BLaER1 treated with 17β-estradiol and CSF1 and Interleukin-3, amounts not matched to agents 10 nM and 100 nM (cell line): Measurements from ENCODE around the gene MSANTD1.

Experiments used
- H3K27ac ChIP-seq, 11 experiments: shearing (Covaris generic); formaldehyde crosslinking; 2 replicates each; pipeline ENCODE4 v1.8.1; 2022
- H3K27me3 ChIP-seq, 11 experiments: shearing (Covaris generic); formaldehyde crosslinking; 2 replicates each; pipeline ENCODE4 v1.8.1; 2022
- H3K36me3 ChIP-seq, 11 experiments: shearing (Covaris generic); formaldehyde crosslinking; 2 replicates each; pipeline ENCODE4 v1.8.1; 2022
- H3K4me1 ChIP-seq, 10 experiments: shearing (Covaris generic); formaldehyde crosslinking; 2 replicates each; pipeline ENCODE4 v1.8.1; 2022
- H3K4me2 ChIP-seq, 11 experiments: shearing (Covaris generic); formaldehyde crosslinking; 2 replicates each; pipeline ENCODE4 v1.8.1; 2022
- H3K4me3 ChIP-seq, 10 experiments: shearing (Covaris generic); formaldehyde crosslinking; 2 replicates each; pipeline ENCODE4 v1.8.1; 2022
- H3K9ac ChIP-seq, 11 experiments: shearing (Covaris generic); formaldehyde crosslinking; 2 replicates each; pipeline ENCODE4 v1.8.1; 2022
- H3K9me3 ChIP-seq, 11 experiments: shearing (Covaris generic); formaldehyde crosslinking; replicated peaks in 1 of 11; 2 replicates each; pipeline ENCODE4 v1.8.1; 2022
- H4K20me1 ChIP-seq, 11 experiments: shearing (Covaris generic); formaldehyde crosslinking; 2 replicates each; pipeline ENCODE4 v1.8.1; 2022
- Cebpa-rat ChIP-seq, 11 experiments: shearing (Covaris generic); IDR thresholded peaks; 2 replicates each; pipeline ENCODE4 v1.8.1; 2022

Gene MSANTD1

GRCh38 chr4:3233391-3234071 is 15.4 kb upstream of the MSANTD1 start:
- Histone ChIP-seq H3K4me3 (no peak overlapping the region), H3K4me1 (peaks cover 0 to 35% (median 23%) of the 10 kb centered on the region in 10 experiments; a peak in 19 of 20 replicates), H3K4me2 (no peak overlapping the region), H3K9ac (no peak overlapping the region), H3K9me3 (no peaks in the 10 kb centered on the region), H3K27me3 (no peaks in the 10 kb centered on the region), H3K36me3 (peaks cover 62 to 97% (median 81%) of the 10 kb centered on the region in 11 experiments), H4K20me1 (peaks cover 0 to 80% (median 18%) of the 10 kb centered on the region in 11 experiments; a peak in 14 of 22 replicates), H3K27ac (no peak overlapping the region)
- TF ChIP-seq Cebpa-rat (IDR thresholded peaks at IDR 0.05), result no peak

- no peak overlapping the region for H3K4me3 ChIP-seq
- peaks cover 0 to 44% (median 32%) of the 10 kb centered on the region in 10 experiments; a peak in 19 of 20 replicates for H3K4me1 ChIP-seq
- H3K4me2 ChIP-seq, result no peak overlapping the region
- H3K27me3 ChIP-seq, result no peaks in the 10 kb centered on the region
- TF ChIP-seq Cebpa-rat (IDR thresholded peaks at IDR 0.05), result no peak
- peaks cover 0 to 83% (median 25%) of the 10 kb centered on the region in 11 experiments; a peak in 17 of 22 replicates for H4K20me1 ChIP-seq
- H3K9ac ChIP-seq, result no peak overlapping the region
- no peak overlapping the region for H3K27ac ChIP-seq
- H3K9me3 ChIP-seq, result no peaks in the 10 kb centered on the region
- peaks cover 54 to 96% (median 79%) of the 10 kb centered on the region in 11 experiments for H3K36me3 ChIP-seq
These were observed 14.6 kb upstream of the MSANTD1 start for GRCh38 chr4:3234171-3235029.

- H3K27ac ChIP-seq, result no peak overlapping the region
- H3K9ac ChIP-seq, result no peak overlapping the region
- H3K9me3 ChIP-seq, result no peaks in the 10 kb centered on the region
- H3K4me1 ChIP-seq, result peaks cover 0 to 50% (median 38%) of the 10 kb centered on the region in 10 experiments; a peak in 19 of 20 replicates
- H3K4me3 ChIP-seq, result no peak overlapping the region
- H3K27me3 ChIP-seq, result no peaks in the 10 kb centered on the region
- H3K36me3 ChIP-seq, result peaks cover 54 to 96% (median 79%) of the 10 kb centered on the region in 11 experiments
- H3K4me2 ChIP-seq, result no peak overlapping the region
- H4K20me1 ChIP-seq, result peaks cover 0 to 89% (median 29%) of the 10 kb centered on the region in 11 experiments; a peak in 17 of 22 replicates
- TF ChIP-seq Cebpa-rat (IDR thresholded peaks at IDR 0.05), result no peak
These were observed 14.0 kb upstream of the MSANTD1 start for GRCh38 chr4:3235030-3235345.

DNA sequence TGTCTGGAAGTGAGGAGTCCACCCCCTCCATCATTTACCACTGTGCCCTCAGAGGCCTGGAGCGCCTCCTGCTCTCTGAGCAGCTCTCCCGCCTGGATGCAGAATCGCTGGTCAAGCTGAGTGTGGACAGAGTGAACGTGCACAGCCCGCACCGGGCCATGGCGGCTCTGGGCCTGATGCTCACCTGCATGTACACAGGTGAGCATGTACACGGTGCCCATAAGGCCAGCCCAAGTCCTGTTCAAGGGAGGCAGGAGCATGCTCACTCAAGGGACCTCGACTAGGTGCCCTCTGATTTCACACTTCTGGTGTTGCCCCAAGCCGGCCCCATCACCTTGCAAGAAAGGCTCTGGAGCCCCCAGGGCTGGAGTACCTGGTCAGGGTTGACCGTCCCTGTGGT is 13.4 kb upstream of the MSANTD1 start:
- Histone ChIP-seq H3K36me3 (peaks cover 51 to 96% (median 79%) of the 10 kb centered on the region in 11 experiments), H3K4me2 (no peak overlapping the region), H3K9me3 (no peaks in the 10 kb centered on the region), H3K27me3 (no peaks in the 10 kb centered on the region), H3K27ac (no peak overlapping the region), H4K20me1 (peaks cover 0 to 95% (median 35%) of the 10 kb centered on the region in 11 experiments; a peak in 17 of 22 replicates), H3K9ac (no peak overlapping the region), H3K4me1 (peaks cover 0 to 56% (median 43%) of the 10 kb centered on the region in 10 experiments; a peak in 19 of 20 replicates), H3K4me3 (no peak overlapping the region)
- TF ChIP-seq Cebpa-rat (IDR thresholded peaks at IDR 0.05), result no peak

- H3K4me3 ChIP-seq, result no peak overlapping the region
- peaks cover 44 to 96% (median 79%) of the 10 kb centered on the region in 11 experiments for H3K36me3 ChIP-seq
- no peak for TF ChIP-seq Cebpa-rat (IDR thresholded peaks at IDR 0.05)
These were observed 12.6 kb upstream of the MSANTD1 start for GRCh38 chr4:3236326-3236878.

DNA sequence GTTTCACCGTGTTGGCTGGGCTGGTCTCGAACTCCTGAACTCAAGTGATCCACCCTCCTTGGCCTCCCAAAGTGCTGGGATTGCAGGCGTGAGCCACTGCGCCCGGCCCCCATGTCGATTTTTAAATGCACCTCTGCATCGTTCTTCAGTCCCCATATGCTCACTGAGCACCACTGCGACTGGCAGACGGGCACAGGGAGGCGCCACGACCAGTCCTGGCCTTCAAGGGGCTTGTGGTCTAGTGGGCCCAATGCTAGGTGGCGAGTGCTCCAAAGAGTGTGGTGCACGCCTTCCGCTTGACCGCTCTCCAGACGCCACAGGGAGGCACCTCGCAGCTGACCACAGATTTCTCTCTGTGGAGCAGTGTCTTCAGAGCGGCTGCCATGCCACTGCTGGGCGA is 11.7 kb upstream of the MSANTD1 start:
- Histone ChIP-seq H3K9me3 (no peaks in the 10 kb centered on the region), H3K36me3 (peaks cover 35 to 96% (median 78%) of the 10 kb centered on the region in 11 experiments), H3K27me3 (no peaks in the 10 kb centered on the region), H3K4me3 (no peak overlapping the region; a peak in 1 of 20 replicates), H3K4me1 (peaks cover 0 to 66% (median 56%) of the 10 kb centered on the region in 10 experiments; a peak in 18 of 20 replicates), H3K27ac (peak overlapping the region in 3 of 11 experiments; percentile 67 to 77 (median 71); a peak in 3 of 22 replicates), H4K20me1 (peaks cover 0 to 98% (median 39%) of the 10 kb centered on the region in 11 experiments; a peak in 17 of 22 replicates), H3K4me2 (peak overlapping the region; percentile 8 to 96 (median 78); a peak in 18 of 22 replicates), H3K9ac (peak overlapping the region in 2 of 11 experiments; percentile 68 to 72; a peak in 3 of 22 replicates)
- no peak for TF ChIP-seq Cebpa-rat (IDR thresholded peaks at IDR 0.05)

More at GRCh38 chr4:3236326-3236878, 12.6 kb upstream of the MSANTD1 start:
- peaks cover 0 to 98% (median 39%) of the 10 kb centered on the region in 11 experiments; a peak in 17 of 22 replicates for H4K20me1 ChIP-seq
- no peaks in the 10 kb centered on the region for H3K27me3 ChIP-seq
- peak overlapping the region in 3 of 11 experiments; percentile 78 to 93 (median 82); a peak in 1 of 22 replicates for H3K4me2 ChIP-seq
- H3K9ac ChIP-seq, result no peak overlapping the region; a peak in 1 of 22 replicates
- no peak overlapping the region for H3K27ac ChIP-seq
- peaks cover 0 to 61% (median 52%) of the 10 kb centered on the region in 10 experiments; a peak in 19 of 20 replicates for H3K4me1 ChIP-seq
- H3K9me3 ChIP-seq, result no peaks in the 10 kb centered on the region

- H3K27me3 ChIP-seq, result no peaks in the 10 kb centered on the region
- H3K27ac ChIP-seq, result peak overlapping the region in 6 of 11 experiments; percentile 24 to 77 (median 68); a peak in 11 of 22 replicates
- H3K4me2 ChIP-seq, result peak overlapping the region; percentile 8 to 96 (median 78); a peak in 18 of 22 replicates
- H4K20me1 ChIP-seq, result peaks cover 0 to 98% (median 45%) of the 10 kb centered on the region in 11 experiments; a peak in 19 of 22 replicates
- H3K36me3 ChIP-seq, result peaks cover 29 to 96% (median 71%) of the 10 kb centered on the region in 11 experiments
- peak overlapping the region in 1 of 10 experiments; percentile 29; a peak in 1 of 20 replicates for H3K4me3 ChIP-seq
- peaks cover 0 to 70% (median 60%) of the 10 kb centered on the region in 10 experiments; a peak in 18 of 20 replicates for H3K4me1 ChIP-seq
- no peak for TF ChIP-seq Cebpa-rat (IDR thresholded peaks at IDR 0.05)
- H3K9me3 ChIP-seq, result no peaks in the 10 kb centered on the region
- H3K9ac ChIP-seq, result peak overlapping the region in 7 of 11 experiments; percentile 30 to 72 (median 57); a peak in 10 of 22 replicates
These were observed 11.0 kb upstream of the MSANTD1 start for GRCh38 chr4:3237712-3238560.
